HL-60 (cell line): ENCODE data around the gene VSTM2L.

Experiments used
- DNase-seq, 2 experiments: peaks; one replicate each; pipeline ENCODE4 v3.0.0-alpha.2; 2010 to 2020; ENCODE audit warnings: low read depth in 1 of 2, low spot score in 1 of 2
- H3K27ac ChIP-seq: fragments of 250-450 bp; sonication (Bioruptor Pico); replicated peaks from 2 replicates; pipeline ENCODE4 v1.5.1; 2020; ENCODE audit warnings: mild to moderate bottlenecking, moderate library complexity
- H3K27me3 ChIP-seq: fragments of 250-450 bp; sonication (Bioruptor Pico); 2 replicates; pipeline ENCODE4 v1.5.1; 2021; ENCODE audit warnings: mild to moderate bottlenecking, moderate library complexity; ENCODE audit not compliant: insufficient read depth, poor library complexity, severe bottlenecking
- H3K4me3 ChIP-seq: replicated peaks from 2 replicates; pipeline ENCODE4 v1.5.1; 2011; ENCODE audit warnings: mild to moderate bottlenecking, control low read depth, low read length; ENCODE audit not compliant: insufficient read depth
- GABPA ChIP-seq: IDR thresholded peaks from 2 replicates; pipeline ENCODE4 v1.6.1; 2012; ENCODE audit warnings: low read depth
- POLR2AphosphoS5 ChIP-seq: IDR thresholded peaks from 2 replicates; pipeline ENCODE4 v1.6.1; 2012; ENCODE audit warnings: low read depth
- SPI1 ChIP-seq: IDR thresholded peaks from 2 replicates; pipeline ENCODE4 v1.6.1; 2012; ENCODE audit warnings: low read depth, mild to moderate bottlenecking, borderline replicate concordance
- TF ChIP-seq, protein P1 (sequence below): IDR thresholded peaks from 2 replicates; pipeline ENCODE4 v1.6.1; 2012; ENCODE audit warnings: low read depth; ENCODE audit not compliant: insufficient replicate concordance
- TF ChIP-seq, protein P2 (sequence below): IDR thresholded peaks from one replicate; pipeline ENCODE4 v1.5.1; 2011; ENCODE audit warnings: low read length, control low read depth, inconsistent platforms; ENCODE audit not compliant: insufficient read depth

VSTM2L gene

DNA sequence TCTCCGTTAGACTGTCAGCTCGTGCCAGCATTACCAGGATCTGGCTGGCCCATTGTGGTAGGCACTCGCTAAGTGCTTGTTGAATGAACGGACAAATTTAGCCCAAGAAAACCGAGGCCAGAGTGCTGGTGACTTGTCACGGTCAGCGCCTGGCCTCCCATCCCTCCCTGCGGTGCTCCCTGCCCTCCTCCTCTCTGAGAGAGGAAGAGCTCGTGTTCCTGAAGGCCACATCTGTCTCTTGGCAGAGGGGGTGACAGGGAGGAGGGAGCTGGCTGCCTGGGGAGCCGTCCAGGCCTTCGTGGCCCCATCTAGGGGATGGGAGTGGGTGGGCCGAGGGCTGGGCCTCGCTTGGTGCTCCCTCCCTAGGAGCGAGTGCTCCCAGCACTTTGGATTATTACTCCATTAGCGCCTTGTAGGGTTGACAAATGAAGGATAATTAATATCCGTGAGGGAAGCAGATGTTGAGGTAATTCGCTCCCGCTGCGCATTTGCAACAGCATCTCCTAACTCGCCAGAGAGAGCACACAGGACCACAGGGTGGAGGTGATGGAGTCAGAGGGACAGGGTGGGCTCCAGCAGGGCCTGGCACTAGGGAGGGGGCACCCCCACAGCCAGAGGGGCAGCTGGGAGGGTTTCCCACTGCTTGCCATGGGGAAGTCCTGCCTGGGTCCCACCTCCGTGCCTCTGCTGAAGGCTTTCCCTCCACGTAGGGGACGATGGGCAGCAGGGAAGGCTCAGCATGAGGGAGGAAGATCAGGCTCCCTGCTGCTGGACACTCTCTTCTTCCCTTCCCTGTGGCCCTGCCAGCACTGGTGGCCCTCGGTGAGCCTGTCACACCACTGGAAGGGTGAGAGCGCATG, 37.0 kb downstream of the VSTM2L start:
- no peaks in the 10 kb centered on the region for H3K27me3 ChIP-seq

DNA sequence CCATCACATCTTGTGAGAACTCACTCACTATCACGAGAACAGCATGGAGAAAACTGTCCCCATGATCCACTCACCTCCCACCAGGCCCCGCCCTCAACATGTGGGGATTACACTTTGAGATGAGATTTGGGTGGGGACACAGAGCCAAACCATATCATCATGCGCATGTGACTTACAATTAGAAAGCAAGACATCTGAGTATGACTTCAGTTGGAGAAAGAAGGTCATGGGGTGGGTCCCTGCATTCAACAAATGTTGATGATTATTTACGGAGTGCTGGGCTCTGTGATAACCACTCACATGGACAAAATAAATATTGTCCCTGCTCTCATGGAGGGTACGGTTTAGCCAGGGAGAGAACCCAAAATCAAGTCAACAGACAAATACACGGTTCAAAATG, 37.9 kb downstream of the VSTM2L start:
- H3K4me3 ChIP-seq = no peak overlapping the region
- TF ChIP-seq GABPA (no peak), SPI1 (no peak), POLR2AphosphoS5 (no peak)
- TF ChIP-seq, protein P1, sequence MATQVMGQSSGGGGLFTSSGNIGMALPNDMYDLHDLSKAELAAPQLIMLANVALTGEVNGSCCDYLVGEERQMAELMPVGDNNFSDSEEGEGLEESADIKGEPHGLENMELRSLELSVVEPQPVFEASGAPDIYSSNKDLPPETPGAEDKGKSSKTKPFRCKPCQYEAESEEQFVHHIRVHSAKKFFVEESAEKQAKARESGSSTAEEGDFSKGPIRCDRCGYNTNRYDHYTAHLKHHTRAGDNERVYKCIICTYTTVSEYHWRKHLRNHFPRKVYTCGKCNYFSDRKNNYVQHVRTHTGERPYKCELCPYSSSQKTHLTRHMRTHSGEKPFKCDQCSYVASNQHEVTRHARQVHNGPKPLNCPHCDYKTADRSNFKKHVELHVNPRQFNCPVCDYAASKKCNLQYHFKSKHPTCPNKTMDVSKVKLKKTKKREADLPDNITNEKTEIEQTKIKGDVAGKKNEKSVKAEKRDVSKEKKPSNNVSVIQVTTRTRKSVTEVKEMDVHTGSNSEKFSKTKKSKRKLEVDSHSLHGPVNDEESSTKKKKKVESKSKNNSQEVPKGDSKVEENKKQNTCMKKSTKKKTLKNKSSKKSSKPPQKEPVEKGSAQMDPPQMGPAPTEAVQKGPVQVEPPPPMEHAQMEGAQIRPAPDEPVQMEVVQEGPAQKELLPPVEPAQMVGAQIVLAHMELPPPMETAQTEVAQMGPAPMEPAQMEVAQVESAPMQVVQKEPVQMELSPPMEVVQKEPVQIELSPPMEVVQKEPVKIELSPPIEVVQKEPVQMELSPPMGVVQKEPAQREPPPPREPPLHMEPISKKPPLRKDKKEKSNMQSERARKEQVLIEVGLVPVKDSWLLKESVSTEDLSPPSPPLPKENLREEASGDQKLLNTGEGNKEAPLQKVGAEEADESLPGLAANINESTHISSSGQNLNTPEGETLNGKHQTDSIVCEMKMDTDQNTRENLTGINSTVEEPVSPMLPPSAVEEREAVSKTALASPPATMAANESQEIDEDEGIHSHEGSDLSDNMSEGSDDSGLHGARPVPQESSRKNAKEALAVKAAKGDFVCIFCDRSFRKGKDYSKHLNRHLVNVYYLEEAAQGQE = no peak
- TF ChIP-seq, protein P2, sequence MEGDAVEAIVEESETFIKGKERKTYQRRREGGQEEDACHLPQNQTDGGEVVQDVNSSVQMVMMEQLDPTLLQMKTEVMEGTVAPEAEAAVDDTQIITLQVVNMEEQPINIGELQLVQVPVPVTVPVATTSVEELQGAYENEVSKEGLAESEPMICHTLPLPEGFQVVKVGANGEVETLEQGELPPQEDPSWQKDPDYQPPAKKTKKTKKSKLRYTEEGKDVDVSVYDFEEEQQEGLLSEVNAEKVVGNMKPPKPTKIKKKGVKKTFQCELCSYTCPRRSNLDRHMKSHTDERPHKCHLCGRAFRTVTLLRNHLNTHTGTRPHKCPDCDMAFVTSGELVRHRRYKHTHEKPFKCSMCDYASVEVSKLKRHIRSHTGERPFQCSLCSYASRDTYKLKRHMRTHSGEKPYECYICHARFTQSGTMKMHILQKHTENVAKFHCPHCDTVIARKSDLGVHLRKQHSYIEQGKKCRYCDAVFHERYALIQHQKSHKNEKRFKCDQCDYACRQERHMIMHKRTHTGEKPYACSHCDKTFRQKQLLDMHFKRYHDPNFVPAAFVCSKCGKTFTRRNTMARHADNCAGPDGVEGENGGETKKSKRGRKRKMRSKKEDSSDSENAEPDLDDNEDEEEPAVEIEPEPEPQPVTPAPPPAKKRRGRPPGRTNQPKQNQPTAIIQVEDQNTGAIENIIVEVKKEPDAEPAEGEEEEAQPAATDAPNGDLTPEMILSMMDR = no peak
- H3K27ac ChIP-seq = no peak overlapping the region
- no peak for DNase-seq
- H3K27me3 ChIP-seq = no peaks in the 10 kb centered on the region

More for the DNA sequence above, 37.0 kb downstream of the VSTM2L start:
- no peak overlapping the region for H3K4me3 ChIP-seq
- no peak for TF ChIP-seq GABPA
- TF ChIP-seq, protein P1 = no peak
- TF ChIP-seq, protein P2 = no peak
- TF ChIP-seq POLR2AphosphoS5 = no peak
- TF ChIP-seq SPI1 = no peak
- no peak for DNase-seq
- H3K27ac ChIP-seq = no peak overlapping the region

DNA sequence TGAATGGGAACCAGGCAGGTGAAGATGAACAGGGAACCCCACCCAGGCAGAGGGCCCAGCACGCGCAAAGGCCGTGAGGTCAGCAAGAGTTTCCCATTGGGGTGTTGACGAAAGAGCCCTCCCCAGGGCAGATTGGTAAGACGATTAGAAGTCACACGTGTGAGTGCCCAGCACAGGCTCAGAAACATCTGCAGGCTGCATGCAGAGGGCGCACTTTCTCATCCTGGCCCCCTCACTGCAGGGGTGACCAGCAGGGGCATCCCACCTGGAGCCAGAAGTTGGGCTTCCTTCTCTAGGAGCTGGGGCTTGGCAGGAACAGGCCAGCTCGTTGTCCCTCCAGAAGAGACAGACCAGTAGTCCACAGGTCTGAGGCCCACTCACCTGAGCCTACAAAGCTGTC, 38.4 kb downstream of the VSTM2L start:
- Histone ChIP-seq H3K27me3 (no peaks in the 10 kb centered on the region), H3K4me3 (no peak overlapping the region), H3K27ac (no peak overlapping the region)
- TF ChIP-seq, protein P1 = no peak
- no peak for TF ChIP-seq POLR2AphosphoS5
- no peak for TF ChIP-seq GABPA
- TF ChIP-seq, protein P2 = no peak
- no peak for TF ChIP-seq SPI1
- no peak for DNase-seq
